Myocyte (in vitro differentiated cells): ENCODE measurements around the gene BTD. TPM values are rescaled to one million over a fixed set of nuclear protein-coding genes. Genes with fewer than 3 reads are reported as not detected.
"Not testable (repeated sequence)": the region's sequence is repeated elsewhere in the genome, so short reads cannot be mapped to it uniquely, and the experiment has no call there.

ENCODE experiments used
- DNase-seq: peaks from one replicate; pipeline ENCODE4 v3.0.0-alpha.2; 2012; ENCODE audit warnings: low read depth
- total RNA-seq: library from RNA; depleted of rRNA; stranded (reverse); fragments of >200 nt; gene quantifications from 2 replicates; pipeline ENCODE4 v1.2.3, GENCODE V29; 2014

Gene BTD
- total RNA-seq, 1 donor from 2014 or later: 22.9 TPM

GRCh38 chr3:15602816-15603215 is 1.3 kb downstream of the BTD start:
- DNase-seq: not testable (repeated sequence)

- DNase-seq: not testable (repeated sequence)
These were observed 3.0 kb downstream of the BTD start for GRCh38 chr3:15604584-15604983.

- DNase-seq: no peak
These were observed 4.9 kb downstream of the BTD start for GRCh38 chr3:15606434-15606891.

GRCh38 chr3:15610082-15610759 is 8.7 kb downstream of the BTD start:
- peak; percentile 83 for DNase-seq

- DNase-seq: no peak
These were observed 9.5 kb downstream of the BTD start for GRCh38 chr3:15611018-15611417.

- no peak for DNase-seq
These were observed 10.5 kb downstream of the BTD start for GRCh38 chr3:15612001-15612400.

- no peak for DNase-seq
These were observed 13.4 kb downstream of the BTD start for GRCh38 chr3:15614958-15615357.

GRCh38 chr3:15616053-15616452 is 14.5 kb downstream of the BTD start:
- DNase-seq: no peak

GRCh38 chr3:15619659-15620464 is 18.3 kb downstream of the BTD start:
- DNase-seq: not testable (repeated sequence)

GRCh38 chr3:15623535-15624440 is 22.2 kb downstream of the BTD start:
- no peak for DNase-seq

- DNase-seq: no peak
These were observed 27.4 kb downstream of the BTD start for GRCh38 chr3:15628967-15629366.

- peak; percentile 89 for DNase-seq
These were observed 28.5 kb downstream of the BTD start for GRCh38 chr3:15629860-15630597.

- DNase-seq: peak; percentile 74
These were observed 29.3 kb downstream of the BTD start for GRCh38 chr3:15630646-15631350.

- DNase-seq: no peak
These were observed 30.1 kb downstream of the BTD start for GRCh38 chr3:15631426-15632211.

- DNase-seq: no peak
These were observed 30.7 kb downstream of the BTD start for GRCh38 chr3:15632212-15632580.

GRCh38 chr3:15633159-15633558 is 31.6 kb downstream of the BTD start:
- no peak for DNase-seq

- peak; percentile 85 for DNase-seq
These were observed 32.4 kb downstream of the BTD start for GRCh38 chr3:15633766-15634598.

- no peak for DNase-seq
These were observed 33.1 kb downstream of the BTD start for GRCh38 chr3:15634671-15635070.
